ENCODE measurements around the gene MMP14.

Gene MMP14

DNA sequence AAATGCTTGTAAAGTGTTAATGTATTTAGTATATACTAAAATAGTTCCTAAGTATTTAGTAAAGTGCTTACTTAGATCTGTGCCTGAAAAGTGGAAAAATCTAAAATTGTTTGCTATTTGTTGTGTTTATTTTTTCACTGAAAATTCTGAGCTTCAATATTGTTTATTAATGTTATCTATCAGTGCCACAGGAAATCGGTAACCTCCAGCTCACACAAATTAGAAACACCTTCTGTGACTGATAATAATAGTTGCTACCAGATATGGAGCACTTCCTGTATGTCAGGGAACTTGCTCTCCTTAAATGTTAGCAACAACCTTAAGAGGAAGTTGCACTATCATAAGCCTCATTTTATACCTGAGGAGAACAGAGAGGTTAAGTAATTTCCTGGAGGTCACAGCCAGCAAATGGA, 34.4 kb downstream of the MMP14 start:
- no peak for DNase-seq
- Histone ChIP-seq H3K9me3 (no peaks in the 10 kb centered on the region), H3K27ac (peak overlapping the region; percentile 96 to 99), H3K36me3 (peaks cover 27 to 28% (median 28%) of the 10 kb centered on the region in 3 donors), H3K4me1 (peaks cover 0 to 47% (median 38%) of the 10 kb centered on the region in 4 donors), H3K27me3 (no peaks in the 10 kb centered on the region), H3K4me3 (peak overlapping the region; percentile 78 to 97)
- TF ChIP-seq, protein P1, sequence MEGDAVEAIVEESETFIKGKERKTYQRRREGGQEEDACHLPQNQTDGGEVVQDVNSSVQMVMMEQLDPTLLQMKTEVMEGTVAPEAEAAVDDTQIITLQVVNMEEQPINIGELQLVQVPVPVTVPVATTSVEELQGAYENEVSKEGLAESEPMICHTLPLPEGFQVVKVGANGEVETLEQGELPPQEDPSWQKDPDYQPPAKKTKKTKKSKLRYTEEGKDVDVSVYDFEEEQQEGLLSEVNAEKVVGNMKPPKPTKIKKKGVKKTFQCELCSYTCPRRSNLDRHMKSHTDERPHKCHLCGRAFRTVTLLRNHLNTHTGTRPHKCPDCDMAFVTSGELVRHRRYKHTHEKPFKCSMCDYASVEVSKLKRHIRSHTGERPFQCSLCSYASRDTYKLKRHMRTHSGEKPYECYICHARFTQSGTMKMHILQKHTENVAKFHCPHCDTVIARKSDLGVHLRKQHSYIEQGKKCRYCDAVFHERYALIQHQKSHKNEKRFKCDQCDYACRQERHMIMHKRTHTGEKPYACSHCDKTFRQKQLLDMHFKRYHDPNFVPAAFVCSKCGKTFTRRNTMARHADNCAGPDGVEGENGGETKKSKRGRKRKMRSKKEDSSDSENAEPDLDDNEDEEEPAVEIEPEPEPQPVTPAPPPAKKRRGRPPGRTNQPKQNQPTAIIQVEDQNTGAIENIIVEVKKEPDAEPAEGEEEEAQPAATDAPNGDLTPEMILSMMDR (IDR thresholded peaks at IDR 0.05), result no peak
- intact Hi-C loops (cut with DNase I; ENCODE audit: low total_unique reads), result no loop called here

DNA sequence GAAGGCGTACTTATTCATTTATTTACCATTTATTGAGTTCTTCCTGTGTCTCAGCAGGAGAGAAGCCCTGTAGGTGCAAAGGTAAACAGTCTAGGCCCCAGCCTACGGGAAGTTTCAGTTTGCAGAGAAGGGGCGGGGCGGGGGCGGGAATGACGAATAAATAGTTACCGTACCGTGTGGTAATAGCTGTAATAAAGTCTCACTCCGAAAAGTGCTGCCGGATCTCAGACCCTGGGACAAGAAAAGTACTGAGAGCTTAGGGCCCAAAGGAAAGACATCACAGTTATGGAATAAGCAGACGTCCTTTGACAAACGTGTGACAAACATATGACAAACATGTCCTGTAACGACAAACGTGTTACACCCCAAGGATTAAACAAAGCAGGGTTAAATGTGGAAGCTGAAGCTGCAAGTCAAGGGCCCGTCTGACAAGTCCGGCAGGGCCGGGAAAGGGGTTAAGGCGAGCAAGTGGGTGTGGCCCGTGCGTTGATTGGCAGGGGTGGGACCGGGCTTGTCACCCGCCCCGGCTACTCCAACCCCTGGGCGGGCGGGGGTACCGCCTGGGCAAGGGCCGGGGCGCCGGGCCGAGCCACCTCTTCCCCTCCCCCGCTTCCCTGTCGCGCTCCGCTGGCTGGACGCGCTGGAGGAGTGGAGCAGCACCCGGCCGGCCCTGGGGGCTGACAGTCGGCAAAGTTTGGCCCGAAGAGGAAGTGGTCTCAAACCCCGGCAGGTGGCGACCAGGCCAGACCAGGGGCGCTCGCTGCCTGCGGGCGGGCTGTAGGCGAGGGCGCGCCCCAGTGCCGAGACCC, 35.0 kb downstream of the MMP14 start, which contains the start of gene LRP10:
LRP10 (plus strand) TSS at position 517 of the 809 bp plus-strand sequence. CDS start 564 bp downstream, outside the sequence.
- TF ChIP-seq, protein P1 (IDR thresholded peaks at IDR 0.05), result no peak
- Histone ChIP-seq H3K4me3 (peak within 1 kb of the TSS; percentile 78 to 97), H3K36me3 (peaks cover 33 to 34% (median 34%) of the 10 kb centered on the region in 3 donors), H3K27me3 (no peaks in the 10 kb centered on the region), H3K27ac (peak within 1 kb of the TSS; percentile 96 to 99), H3K4me1 (peaks cover 0 to 48% (median 40%) of the 10 kb centered on the region in 4 donors), H3K9me3 (no peaks in the 10 kb centered on the region)
- peak; percentile 96 to 97 for DNase-seq
- intact Hi-C loops (cut with DNase I; ENCODE audit: low total_unique reads), result no loop called here

DNA sequence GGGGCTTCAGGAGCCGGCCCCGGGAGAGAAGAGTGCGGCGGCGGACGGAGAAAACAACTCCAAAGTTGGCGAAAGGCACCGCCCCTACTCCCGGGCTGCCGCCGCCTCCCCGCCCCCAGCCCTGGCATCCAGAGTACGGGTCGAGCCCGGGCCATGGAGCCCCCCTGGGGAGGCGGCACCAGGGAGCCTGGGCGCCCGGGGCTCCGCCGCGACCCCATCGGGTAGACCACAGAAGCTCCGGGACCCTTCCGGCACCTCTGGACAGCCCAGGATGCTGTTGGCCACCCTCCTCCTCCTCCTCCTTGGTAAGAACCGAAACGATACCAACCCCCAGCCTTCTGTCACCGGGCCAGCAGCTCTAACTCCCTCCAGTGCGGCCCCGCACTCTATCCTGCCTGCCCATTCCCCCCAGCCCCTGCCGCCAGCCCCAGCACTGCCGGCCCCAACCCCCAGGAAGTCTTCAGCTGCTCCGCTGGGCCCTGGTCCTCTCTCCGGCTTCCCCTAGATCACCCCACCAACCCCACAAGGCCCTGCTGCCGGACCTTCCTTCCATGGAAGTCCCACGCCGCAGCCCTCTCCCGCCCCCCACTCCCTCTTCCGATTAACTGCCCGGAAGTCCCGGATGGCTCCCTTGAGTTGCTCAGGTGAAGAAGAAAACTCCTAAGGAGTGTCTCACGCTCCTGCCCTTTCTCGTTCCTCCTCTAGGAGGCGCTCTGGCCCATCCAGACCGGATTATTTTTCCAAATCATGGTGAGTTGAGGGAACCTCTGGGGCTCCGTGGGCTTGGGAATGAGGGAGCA, 35.8 kb downstream of the MMP14 start:
- intact Hi-C loops (cut with DNase I; ENCODE audit: low total_unique reads), result no loop called here
- TF ChIP-seq, protein P1 (IDR thresholded peaks at IDR 0.05), result peak; percentile 92 to 94
- DNase-seq, result peak; percentile 86 to 94
- H3K9me3 ChIP-seq, result no peaks in the 10 kb centered on the region
- no peaks in the 10 kb centered on the region for H3K27me3 ChIP-seq
- peak overlapping the region; percentile 96 to 99 for H3K27ac ChIP-seq
- peaks cover 0 to 48% (median 40%) of the 10 kb centered on the region in 4 donors for H3K4me1 ChIP-seq
- H3K36me3 ChIP-seq, result peaks cover 41 to 42% (median 42%) of the 10 kb centered on the region in 3 donors
- peak overlapping the region; percentile 78 to 97 for H3K4me3 ChIP-seq

DNA sequence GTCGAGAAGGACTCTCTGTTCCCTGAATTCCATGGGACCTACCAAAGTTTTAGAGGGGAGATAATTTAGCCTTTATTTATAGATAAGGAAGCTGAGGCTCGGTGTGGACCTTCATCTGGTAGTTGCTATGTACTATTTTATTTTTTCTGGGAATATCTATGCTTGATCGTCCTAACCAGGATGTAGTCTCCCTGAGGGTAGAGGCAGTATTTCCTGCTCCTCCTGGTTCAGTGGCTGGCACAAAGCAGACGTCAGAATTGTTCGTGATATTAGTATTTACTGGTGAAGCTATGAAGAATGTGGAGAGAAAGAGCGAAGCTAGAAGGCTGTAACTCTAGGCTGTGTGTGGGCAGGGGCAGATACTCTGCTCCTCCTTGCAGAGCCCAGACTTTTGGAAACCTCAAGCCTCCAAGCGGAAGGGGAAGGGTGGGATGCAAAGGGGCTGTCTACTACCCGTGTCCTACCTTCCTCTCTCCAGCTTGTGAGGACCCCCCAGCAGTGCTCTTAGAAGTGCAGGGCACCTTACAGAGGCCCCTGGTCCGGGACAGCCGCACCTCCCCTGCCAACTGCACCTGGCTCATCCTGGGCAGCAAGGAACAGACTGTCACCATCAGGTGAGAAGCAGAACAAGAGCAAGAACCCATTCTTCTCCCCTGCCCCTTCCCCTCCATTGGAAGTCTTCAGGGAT, 36.6 kb downstream of the MMP14 start:
- Histone ChIP-seq H3K4me3 (peak overlapping the region; percentile 78 to 97), H3K4me1 (peaks cover 0 to 48% (median 40%) of the 10 kb centered on the region in 4 donors), H3K36me3 (peaks cover 49 to 50% (median 50%) of the 10 kb centered on the region in 3 donors), H3K27me3 (no peaks in the 10 kb centered on the region), H3K9me3 (no peaks in the 10 kb centered on the region), H3K27ac (peak overlapping the region; percentile 96 to 99)
- DNase-seq, result no peak
- TF ChIP-seq, protein P1 (IDR thresholded peaks at IDR 0.05), result no peak
- intact Hi-C loops (cut with DNase I; ENCODE audit: low total_unique reads), result no loop called here
